Neural progenitor cell (in vitro differentiated cells): ENCODE data around the gene NRF1.

Source experiments
- CTCF ChIP-seq: fragments of 200-600 bp; sonication (generic); IDR thresholded peaks from 2 replicates; pipeline ENCODE4 v1.5.1; 2017; ENCODE audit warnings: antibody characterized with exemption, mild to moderate bottlenecking
- EZH2 ChIP-seq: fragments of 200-600 bp; sonication (generic); IDR thresholded peaks from 2 replicates; pipeline ENCODE4 v1.6.1; 2017; ENCODE audit warnings: antibody characterized with exemption, mild to moderate bottlenecking, moderate library complexity
- EZH2phosphoT487 ChIP-seq: fragments of 200-600 bp; sonication (generic); IDR thresholded peaks from 2 replicates; pipeline ENCODE4 v1.6.1; 2017; ENCODE audit warnings: antibody characterized with exemption

- no peak for TF ChIP-seq EZH2
- no peak for TF ChIP-seq EZH2phosphoT487
- TF ChIP-seq CTCF = no peak
Measured at GRCh38 chr7:129604713-129605437, 6.6 kb upstream of the NRF1 start.
